Frontal cortex (tissue), 4 donors: ENCODE measurements around the gene ITGAD. TPM values are rescaled to one million over a fixed set of nuclear protein-coding genes. Genes with fewer than 3 reads are reported as not detected.
"Not testable (repeated sequence)": the region's sequence is repeated elsewhere in the genome, so short reads cannot be mapped to it uniquely, and the experiment has no call there.

Experiments used
- DNase-seq, 2 donors: peaks; one replicate each; pipeline ENCODE4 v3.0.0; 2012; ENCODE audit warnings: low spot score in 2 of 2
- FAIRE-seq: peaks from 2 replicates; lab custom pipeline; 2012; peaks lifted over from hg19 to GRCh38; lab: Jason Lieb, UNC
- total RNA-seq: library from RNA; depleted of rRNA; stranded (reverse); fragments of >200 nt; gene quantifications from one replicate; pipeline ENCODE4 v1.2.3, GENCODE V29; 2014
- donor health status: control.
- donor health status: control.
- donor health status: control.

ITGAD gene
- total RNA-seq, 1 donor from 2014 or later, result not detected

- FAIRE-seq, result no peak
- DNase-seq, result no peak
These were observed 7.1 kb downstream of the ITGAD start for GRCh38 chr16:31400191-31400590.

GRCh38 chr16:31401436-31401835 is 8.3 kb downstream of the ITGAD start:
- no peak for FAIRE-seq

GRCh38 chr16:31402687-31403086 is 9.6 kb downstream of the ITGAD start:
- DNase-seq (no peak), FAIRE-seq (no peak)

More at GRCh38 chr16:31401436-31401835, 8.3 kb downstream of the ITGAD start:
- no peak for DNase-seq

GRCh38 chr16:31403590-31404352 is 10.6 kb downstream of the ITGAD start:
- no peak for DNase-seq
- no peak for FAIRE-seq

GRCh38 chr16:31404353-31405064 is 11.4 kb downstream of the ITGAD start:
- DNase-seq, result no peak
- no peak for FAIRE-seq

GRCh38 chr16:31407406-31407805 is 14.3 kb downstream of the ITGAD start:
- no peak for FAIRE-seq
- DNase-seq, result no peak

GRCh38 chr16:31409433-31409832 is 16.3 kb downstream of the ITGAD start:
- DNase-seq (no peak), FAIRE-seq (no peak)

GRCh38 chr16:31410082-31410481 is 16.9 kb downstream of the ITGAD start:
- FAIRE-seq (no peak), DNase-seq (no peak)

GRCh38 chr16:31411024-31411844 is 18.1 kb downstream of the ITGAD start:
- FAIRE-seq, result no peak
- DNase-seq, result no peak

- FAIRE-seq, result no peak
- no peak for DNase-seq
These were observed 19.6 kb downstream of the ITGAD start for GRCh38 chr16:31412750-31413149.

- DNase-seq, result no peak
- FAIRE-seq, result no peak
These were observed 20.2 kb downstream of the ITGAD start for GRCh38 chr16:31413381-31413780.

GRCh38 chr16:31413943-31414342 is 20.8 kb downstream of the ITGAD start:
- no peak for FAIRE-seq

GRCh38 chr16:31414706-31415105 is 21.6 kb downstream of the ITGAD start:
- DNase-seq, result no peak
- FAIRE-seq, result no peak

More at GRCh38 chr16:31413943-31414342, 20.8 kb downstream of the ITGAD start:
- DNase-seq, result no peak

GRCh38 chr16:31416371-31416770 is 23.2 kb downstream of the ITGAD start:
- DNase-seq (no peak), FAIRE-seq (no peak)

GRCh38 chr16:31417036-31417435 is 23.9 kb downstream of the ITGAD start:
- not testable (repeated sequence) for DNase-seq, FAIRE-seq

- no peak for FAIRE-seq
- no peak for DNase-seq
These were observed 24.8 kb downstream of the ITGAD start for GRCh38 chr16:31417916-31418315.

GRCh38 chr16:31420037-31420436 is 26.9 kb downstream of the ITGAD start:
- FAIRE-seq (no peak), DNase-seq (no peak)

GRCh38 chr16:31421587-31421986 is 28.5 kb downstream of the ITGAD start:
- FAIRE-seq, result no peak
- no peak for DNase-seq

- DNase-seq (no peak), FAIRE-seq (no peak)
These were observed 30.1 kb downstream of the ITGAD start for GRCh38 chr16:31423241-31423640.

- DNase-seq, result no peak
- FAIRE-seq, result no peak
These were observed 30.7 kb downstream of the ITGAD start for GRCh38 chr16:31423801-31424200.
